ENCODE measurements around the gene ANKRD52. TPM values are rescaled to one million over a fixed set of nuclear protein-coding genes. Genes with fewer than 3 reads are reported as not detected.

The ANKRD52 gene
- total RNA-seq, 1 experiment from 2014 or later, result 56.6 TPM

- ChIA-PET POLR2A (no interaction called here), RAD21 (ENCODE audit: low non-redundant PET in 1 of 2, low total read pairs in 2 of 2, uncharacterized antibody in 2 of 2, unreplicated experiment in 2 of 2) (no interaction called here), CTCF (interaction anchor here (0.7 kb wide), 1 partner anchor 177 kb away, joined by 3 read pairs; no protein-coding TSS in a partner anchor)
- no TSS peak for BruUV-seq (replicated peaks)
- H3K79me2 ChIP-seq (ENCODE audit: insufficient read depth, low read length), result peaks cover 72% of the 10 kb centered on the region
- intact Hi-C loops (cut with micrococcal nuclease), result no loop called here
- 0 out of 2 replicates have a peak, but pooled peaks cover 4% of the 10 kb centered on the region for H4K20me1 ChIP-seq (ENCODE audit: insufficient read depth)
- TF ChIP-seq FOSL1 (IDR thresholded peaks at IDR 0.05; ENCODE audit: low read depth) (no peak), POLR2A (IDR thresholded peaks at IDR 0.05; ENCODE audit: borderline replicate concordance, extremely low read depth, insufficient read depth, insufficient read length) (no peak), EZH2 (IDR thresholded peaks at IDR 0.05) (no peak), CTCF (IDR thresholded peaks at IDR 0.05 in 2 of 3, conservative IDR thresholded peaks at IDR 0.05 in 1 of 3; ENCODE audit: borderline replicate concordance in 1 of 3, insufficient read depth in 1 of 3, low read depth in 2 of 3, low read length in 2 of 3) (no peak), JUND (IDR thresholded peaks at IDR 0.05) (no peak), ATF3 (IDR thresholded peaks at IDR 0.05) (no peak), ZBTB33 (IDR thresholded peaks at IDR 0.05; ENCODE audit: extremely low read depth, insufficient replicate concordance, low read length) (no peak), ELF1 (IDR thresholded peaks at IDR 0.05; ENCODE audit: borderline replicate concordance, low read depth) (no peak), SIN3A (IDR thresholded peaks at IDR 0.05; ENCODE audit: low read depth) (no peak), TCF7L2 (IDR thresholded peaks at IDR 0.05; ENCODE audit: borderline replicate concordance, extremely low read depth, insufficient read depth, insufficient read length) (no peak), SRF (IDR thresholded peaks at IDR 0.05; ENCODE audit: low read depth) (no peak), MAX (IDR thresholded peaks at IDR 0.05) (no peak), EZH2phosphoT487 (IDR thresholded peaks at IDR 0.05; ENCODE audit: borderline replicate concordance) (no peak), EGR1 (IDR thresholded peaks at IDR 0.05; ENCODE audit: low read depth) (no peak), YY1 (IDR thresholded peaks at IDR 0.05; ENCODE audit: extremely low read depth, insufficient replicate concordance, low read depth, low read length) (no peak), REST (IDR thresholded peaks at IDR 0.05; ENCODE audit: low read depth) (no peak), ZNF274 (IDR thresholded peaks at IDR 0.05; ENCODE audit: low read depth, low read length) (no peak), CBX3 (IDR thresholded peaks at IDR 0.05; ENCODE audit: low read depth) (no peak), POLR2AphosphoS5 (IDR thresholded peaks at IDR 0.05; ENCODE audit: low read depth, low read length) (no peak), RAD21 (IDR thresholded peaks at IDR 0.05; ENCODE audit: low read depth) (no peak)
- H3K27me3 ChIP-seq (ENCODE audit: insufficient read depth, low read length), result no peaks in the 10 kb centered on the region
- H3K9me3 ChIP-seq (ENCODE audit: control insufficient read depth in 1 of 2, insufficient read depth in 1 of 2, low read depth in 1 of 2, low read length in 2 of 2), result no peaks in the 10 kb centered on the region
- H3K4me3 ChIP-seq (replicated peaks in 1 of 2; ENCODE audit: low read depth in 1 of 2, low read length in 2 of 2), result no peak overlapping the region
- H3K4me2 ChIP-seq (ENCODE audit: low read length), result no peak overlapping the region
- H3K9ac ChIP-seq (ENCODE audit: low read length), result no peak overlapping the region
- peaks cover 23 to 33% of the 10 kb centered on the region in 2 experiments for H3K4me1 ChIP-seq (ENCODE audit: control insufficient read depth in 1 of 2, insufficient read depth in 2 of 2, low read length in 2 of 2)
- no peak overlapping the region for H3K27ac ChIP-seq (ENCODE audit: low read depth, low read length)
- ATAC-seq (no peak), DNase-seq (ENCODE audit: low read depth, low spot score) (no peak)
- H2AFZ ChIP-seq (ENCODE audit: low read depth, low read length, poor library complexity, severe bottlenecking), result no peak overlapping the region
- peaks cover 9 to 23% of the 10 kb centered on the region in 2 experiments; a peak in 3 of 4 replicates for H3K36me3 ChIP-seq (ENCODE audit: control insufficient read depth in 1 of 2, insufficient read depth in 2 of 2, low read length in 2 of 2)
- no peaks in the 10 kb centered on the region for H3K9me2 ChIP-seq (ENCODE audit: insufficient read depth)
These were observed 30.7 kb upstream of the ANKRD52 start for GRCh38 chr12:56288705-56289387.

All from HCT116 (cell line).